Hepatic stellate cell (primary cell): ENCODE data around the gene IVL.

Source experiments
- DNase-seq: peaks from one replicate; pipeline ENCODE4 v3.0.0; 2011; ENCODE audit warnings: low spot score

Gene IVL

GRCh38 chr1:152946651-152947256 is 38.4 kb downstream of the IVL start, which contains the start of gene SPRR5:
SPRR5 (plus strand) TSS chr1:152947206; CDS start chr1:152948555, 1,349 bp downstream.
- no peak for DNase-seq

GRCh38 chr1:152951711-152952110 is 43.4 kb downstream of the IVL start:
- no peak for DNase-seq

- DNase-seq, result no peak
These were observed 45.4 kb downstream of the IVL start for GRCh38 chr1:152953761-152954160.

GRCh38 chr1:152954436-152954835 is 46.1 kb downstream of the IVL start:
- no peak for DNase-seq

- no peak for DNase-seq
These were observed 49.2 kb downstream of the IVL start for GRCh38 chr1:152957561-152957960.

GRCh38 chr1:152959273-152959672 is 50.9 kb downstream of the IVL start:
- DNase-seq, result no peak

GRCh38 chr1:152959801-152960451 is 51.6 kb downstream of the IVL start:
- DNase-seq, result no peak

GRCh38 chr1:152960452-152961044 is 52.2 kb downstream of the IVL start:
- DNase-seq, result no peak
